Activated T-cell treated with anti-CD3 and anti-CD28 coated beads, Interleukin-2, amount 50 U/mL, for 24 hours (primary cell): ENCODE results near the gene RFX3.

Source experiments
- DNase-seq: peaks from one replicate; pipeline ENCODE4 v3.0.0-alpha.2; 2020
- H3K27ac Mint-ChIP-seq: 2 replicates; pipeline ENCODE4 v1.8.0; 2020; ENCODE audit warnings: mild to moderate bottlenecking, mixed read lengths
- H3K27me3 Mint-ChIP-seq: 2 replicates; pipeline ENCODE4 v1.8.0; 2020; ENCODE audit warnings: mixed read lengths
- H3K36me3 Mint-ChIP-seq: 2 replicates; pipeline ENCODE4 v1.8.0; 2020; ENCODE audit warnings: low read depth, mixed read lengths
- H3K4me1 Mint-ChIP-seq: 2 replicates; pipeline ENCODE4 v1.8.0; 2020; ENCODE audit warnings: low read depth, mixed read lengths
- H3K4me3 Mint-ChIP-seq: 2 replicates; pipeline ENCODE4 v1.8.0; 2020; ENCODE audit warnings: mild to moderate bottlenecking, moderate library complexity, mixed read lengths
- H3K9me3 Mint-ChIP-seq: 2 replicates; pipeline ENCODE4 v1.8.0; 2020; ENCODE audit warnings: mixed read lengths

Gene RFX3

GRCh38 chr9:3256571-3257330, 269.1 kb downstream of the RFX3 start:
- no peak for DNase-seq
- no peaks in the 10 kb centered on the region for H3K27me3 Mint-ChIP-seq
- no peak overlapping the region for H3K4me3 Mint-ChIP-seq
- H3K36me3 Mint-ChIP-seq: peaks cover 72% of the 10 kb centered on the region
- no peaks in the 10 kb centered on the region for H3K9me3 Mint-ChIP-seq
- no peaks in the 10 kb centered on the region for H3K4me1 Mint-ChIP-seq
- no peak overlapping the region for H3K27ac Mint-ChIP-seq

- Mint-ChIP-seq H3K36me3 (peaks cover 76% of the 10 kb centered on the region), H3K4me3 (no peak overlapping the region)
Observed at GRCh38 chr9:3251309-3251708, 274.5 kb downstream of the RFX3 start.

GRCh38 chr9:3250741-3251140, 275.1 kb downstream of the RFX3 start:
- H3K27me3 Mint-ChIP-seq: no peaks in the 10 kb centered on the region
- H3K4me3 Mint-ChIP-seq: no peak overlapping the region
- H3K9me3 Mint-ChIP-seq: no peaks in the 10 kb centered on the region
- H3K36me3 Mint-ChIP-seq: peaks cover 76% of the 10 kb centered on the region
- no peak for DNase-seq
- H3K27ac Mint-ChIP-seq: no peak overlapping the region
- no peaks in the 10 kb centered on the region for H3K4me1 Mint-ChIP-seq

More at GRCh38 chr9:3251309-3251708, 274.5 kb downstream of the RFX3 start:
- Mint-ChIP-seq H3K27me3 (no peaks in the 10 kb centered on the region), H3K9me3 (no peaks in the 10 kb centered on the region), H3K27ac (no peak overlapping the region), H3K4me1 (no peaks in the 10 kb centered on the region)
- DNase-seq: no peak

GRCh38 chr9:3247211-3247610, 278.6 kb downstream of the RFX3 start:
- no peak overlapping the region for H3K4me3 Mint-ChIP-seq
- peaks cover 4% of the 10 kb centered on the region for H3K4me1 Mint-ChIP-seq
- peaks cover 50% of the 10 kb centered on the region for H3K36me3 Mint-ChIP-seq
- H3K27ac Mint-ChIP-seq: no peak overlapping the region
- no peaks in the 10 kb centered on the region for H3K27me3 Mint-ChIP-seq
- no peak for DNase-seq
- no peaks in the 10 kb centered on the region for H3K9me3 Mint-ChIP-seq

- peaks cover 8% of the 10 kb centered on the region for H3K4me1 Mint-ChIP-seq
- H3K4me3 Mint-ChIP-seq: no peak overlapping the region
- no peak for DNase-seq
- no peaks in the 10 kb centered on the region for H3K9me3 Mint-ChIP-seq
- no peak overlapping the region for H3K27ac Mint-ChIP-seq
- H3K36me3 Mint-ChIP-seq: peaks cover 44% of the 10 kb centered on the region
- no peaks in the 10 kb centered on the region for H3K27me3 Mint-ChIP-seq
Observed at GRCh38 chr9:3246241-3246640, 279.6 kb downstream of the RFX3 start.

- no peaks in the 10 kb centered on the region for H3K27me3 Mint-ChIP-seq
- H3K4me1 Mint-ChIP-seq: peaks cover 10% of the 10 kb centered on the region
- no peak overlapping the region for H3K4me3 Mint-ChIP-seq
- H3K36me3 Mint-ChIP-seq: peaks cover 38% of the 10 kb centered on the region
- H3K9me3 Mint-ChIP-seq: no peaks in the 10 kb centered on the region
- no peak for DNase-seq
- peak overlapping the region; percentile 24 for H3K27ac Mint-ChIP-seq
Observed at GRCh38 chr9:3244963-3245653, 280.7 kb downstream of the RFX3 start.

- no peak for DNase-seq
- Mint-ChIP-seq H3K36me3 (peaks cover 34% of the 10 kb centered on the region), H3K4me3 (no peak overlapping the region), H3K4me1 (peaks cover 10% of the 10 kb centered on the region), H3K9me3 (no peaks in the 10 kb centered on the region), H3K27me3 (no peaks in the 10 kb centered on the region), H3K27ac (no peak overlapping the region)
Observed at GRCh38 chr9:3243683-3244082, 282.1 kb downstream of the RFX3 start.

- peaks cover 27% of the 10 kb centered on the region for H3K36me3 Mint-ChIP-seq
- H3K4me3 Mint-ChIP-seq: no peak overlapping the region
- DNase-seq: no peak
- H3K27ac Mint-ChIP-seq: no peak overlapping the region
- peaks cover 10% of the 10 kb centered on the region for H3K4me1 Mint-ChIP-seq
- no peaks in the 10 kb centered on the region for H3K9me3 Mint-ChIP-seq
- no peaks in the 10 kb centered on the region for H3K27me3 Mint-ChIP-seq
Observed at GRCh38 chr9:3241290-3241689, 284.5 kb downstream of the RFX3 start.

- H3K36me3 Mint-ChIP-seq: peaks cover 26% of the 10 kb centered on the region
- H3K9me3 Mint-ChIP-seq: no peaks in the 10 kb centered on the region
- no peak overlapping the region for H3K4me3 Mint-ChIP-seq
- peaks cover 10% of the 10 kb centered on the region for H3K4me1 Mint-ChIP-seq
- peak; percentile 76 for DNase-seq
- no peaks in the 10 kb centered on the region for H3K27me3 Mint-ChIP-seq
- H3K27ac Mint-ChIP-seq: no peak overlapping the region
Observed at GRCh38 chr9:3240656-3241268, 285.0 kb downstream of the RFX3 start.

- Mint-ChIP-seq H3K9me3 (no peaks in the 10 kb centered on the region), H3K4me1 (peaks cover 6% of the 10 kb centered on the region), H3K36me3 (peaks cover 24% of the 10 kb centered on the region), H3K4me3 (no peak overlapping the region), H3K27ac (no peak overlapping the region), H3K27me3 (no peaks in the 10 kb centered on the region)
- DNase-seq: no peak
Observed at GRCh38 chr9:3239240-3239639, 286.6 kb downstream of the RFX3 start.

GRCh38 chr9:3238236-3238635, 287.6 kb downstream of the RFX3 start:
- Mint-ChIP-seq H3K4me1 (peaks cover 6% of the 10 kb centered on the region), H3K27ac (no peak overlapping the region), H3K36me3 (peaks cover 24% of the 10 kb centered on the region), H3K9me3 (no peaks in the 10 kb centered on the region), H3K4me3 (no peak overlapping the region), H3K27me3 (no peaks in the 10 kb centered on the region)
- DNase-seq: no peak

GRCh38 chr9:3237121-3237520, 288.7 kb downstream of the RFX3 start:
- no peaks in the 10 kb centered on the region for H3K27me3 Mint-ChIP-seq
- H3K36me3 Mint-ChIP-seq: peaks cover 24% of the 10 kb centered on the region
- H3K4me3 Mint-ChIP-seq: no peak overlapping the region
- no peak for DNase-seq
- H3K9me3 Mint-ChIP-seq: no peaks in the 10 kb centered on the region
- H3K4me1 Mint-ChIP-seq: peaks cover 6% of the 10 kb centered on the region
- H3K27ac Mint-ChIP-seq: no peak overlapping the region

GRCh38 chr9:3235497-3235896, 290.3 kb downstream of the RFX3 start:
- no peak overlapping the region for H3K27ac Mint-ChIP-seq
- H3K27me3 Mint-ChIP-seq: no peaks in the 10 kb centered on the region
- no peaks in the 10 kb centered on the region for H3K9me3 Mint-ChIP-seq
- DNase-seq: no peak
- H3K36me3 Mint-ChIP-seq: peaks cover 26% of the 10 kb centered on the region
- H3K4me3 Mint-ChIP-seq: no peak overlapping the region
- no peaks in the 10 kb centered on the region for H3K4me1 Mint-ChIP-seq

- no peaks in the 10 kb centered on the region for H3K4me1 Mint-ChIP-seq
- no peak overlapping the region for H3K27ac Mint-ChIP-seq
Observed at GRCh38 chr9:3224931-3225330, 300.9 kb downstream of the RFX3 start.

GRCh38 chr9:3215658-3216057, 310.1 kb downstream of the RFX3 start:
- H3K27ac Mint-ChIP-seq: no peak overlapping the region
- no peaks in the 10 kb centered on the region for H3K36me3 Mint-ChIP-seq

More at GRCh38 chr9:3224931-3225330, 300.9 kb downstream of the RFX3 start:
- H3K36me3 Mint-ChIP-seq: peaks cover 39% of the 10 kb centered on the region
- no peak overlapping the region for H3K4me3 Mint-ChIP-seq
- no peaks in the 10 kb centered on the region for H3K9me3 Mint-ChIP-seq
- no peak for DNase-seq
- H3K27me3 Mint-ChIP-seq: no peaks in the 10 kb centered on the region

More at GRCh38 chr9:3215658-3216057, 310.1 kb downstream of the RFX3 start:
- Mint-ChIP-seq H3K4me3 (no peak overlapping the region), H3K9me3 (no peaks in the 10 kb centered on the region), H3K4me1 (no peaks in the 10 kb centered on the region), H3K27me3 (peaks cover 6% of the 10 kb centered on the region)
- DNase-seq: no peak
